ENCODE data around the gene GPC6.

DNA sequence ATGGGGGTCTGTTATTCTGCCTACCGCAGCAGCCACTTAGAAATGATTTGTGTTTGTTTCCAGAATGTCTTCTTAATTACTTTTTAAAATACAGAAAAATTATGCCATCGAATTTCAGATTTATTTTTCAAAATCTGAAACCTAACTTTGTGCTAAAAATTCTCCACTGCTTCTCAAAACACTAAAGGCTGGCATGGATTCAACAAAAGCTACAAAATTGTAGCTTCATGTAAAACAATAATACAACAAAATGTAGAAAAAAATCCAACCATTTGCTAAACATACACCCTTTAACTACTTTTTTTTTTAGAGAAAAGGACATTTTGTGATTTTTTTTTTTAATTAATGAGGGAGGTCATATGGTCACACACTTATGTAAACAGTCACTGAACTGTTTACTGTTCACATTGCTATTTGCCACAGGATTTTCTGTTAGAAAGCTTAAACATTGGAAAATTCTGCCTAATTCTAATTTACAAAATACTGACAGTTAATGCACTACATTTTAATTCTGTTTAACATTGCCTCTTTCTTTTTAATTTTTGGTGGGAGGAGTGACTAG is 646.3 kb downstream of the GPC6 start:
- TF ChIP-seq, protein P1, sequence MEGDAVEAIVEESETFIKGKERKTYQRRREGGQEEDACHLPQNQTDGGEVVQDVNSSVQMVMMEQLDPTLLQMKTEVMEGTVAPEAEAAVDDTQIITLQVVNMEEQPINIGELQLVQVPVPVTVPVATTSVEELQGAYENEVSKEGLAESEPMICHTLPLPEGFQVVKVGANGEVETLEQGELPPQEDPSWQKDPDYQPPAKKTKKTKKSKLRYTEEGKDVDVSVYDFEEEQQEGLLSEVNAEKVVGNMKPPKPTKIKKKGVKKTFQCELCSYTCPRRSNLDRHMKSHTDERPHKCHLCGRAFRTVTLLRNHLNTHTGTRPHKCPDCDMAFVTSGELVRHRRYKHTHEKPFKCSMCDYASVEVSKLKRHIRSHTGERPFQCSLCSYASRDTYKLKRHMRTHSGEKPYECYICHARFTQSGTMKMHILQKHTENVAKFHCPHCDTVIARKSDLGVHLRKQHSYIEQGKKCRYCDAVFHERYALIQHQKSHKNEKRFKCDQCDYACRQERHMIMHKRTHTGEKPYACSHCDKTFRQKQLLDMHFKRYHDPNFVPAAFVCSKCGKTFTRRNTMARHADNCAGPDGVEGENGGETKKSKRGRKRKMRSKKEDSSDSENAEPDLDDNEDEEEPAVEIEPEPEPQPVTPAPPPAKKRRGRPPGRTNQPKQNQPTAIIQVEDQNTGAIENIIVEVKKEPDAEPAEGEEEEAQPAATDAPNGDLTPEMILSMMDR (conservative IDR thresholded peaks at IDR 0.05; ENCODE audit: low read length) = no peak
- TF ChIP-seq EZH2phosphoT487 (IDR thresholded peaks at IDR 0.05; ENCODE audit: borderline replicate concordance, low read depth, low read length) = no peak

Measured in OCI-LY7 (cell line).